IMR-90 (cell line): ENCODE results near the gene CLIC2. TPM values are rescaled to one million over a fixed set of nuclear protein-coding genes. Genes with fewer than 3 reads are reported as not detected.

Experiments used
- ATAC-seq: fragments of 200-7000 bp; cut with Tn5 transposase; 2 replicates; pipeline ENCODE4 v1.9.1; 2020; ENCODE audit warnings: low read depth, mild to moderate bottlenecking, moderate library complexity
- BruUV-seq: library from RNA; stranded (reverse); fragments of 400-500 nt; replicated peaks from 2 replicates; lab custom pipeline; 2021; lab: Mats Ljungman, UMichigan
- CTCF ChIA-PET: fragments of 300-600 bp; formaldehyde crosslinking; extraction: SDS; loops from one replicate; lab custom pipeline; 2021; ENCODE audit warnings: antibody characterized with exemption; lab: Yijun Ruan, JAX
- POLR2A ChIA-PET: fragments of 300-600 bp; sonication (Branson Sonifier 250); formaldehyde crosslinking; loops from one replicate; lab custom pipeline; 2022; ENCODE audit warnings: antibody characterized with exemption; ENCODE audit not compliant: unreplicated experiment; lab: Charles Lee
- DNase-seq: peaks from one replicate; pipeline ENCODE4 v3.0.0; 2013
- H2AFZ ChIP-seq: replicated peaks from 2 replicates; pipeline ENCODE3; 2013; ENCODE audit warnings: low read length, mild to moderate bottlenecking; ENCODE audit not compliant: poor library complexity
- H2AK5ac ChIP-seq: 2 replicates; pipeline ENCODE4 v1.6.1; 2013; ENCODE audit warnings: low read depth, low read length, inconsistent platforms
- H2AK9ac ChIP-seq: replicated peaks from 2 replicates; pipeline ENCODE3; 2013; ENCODE audit warnings: mild to moderate bottlenecking, low read depth, low read length, moderate library complexity; ENCODE audit not compliant: poor library complexity
- H2BK120ac ChIP-seq: 2 replicates; pipeline ENCODE4 v1.6.1; 2013; ENCODE audit warnings: low read depth, low read length, inconsistent platforms
- H2BK15ac ChIP-seq: 3 replicates; pipeline ENCODE4 v1.6.1; 2013; ENCODE audit warnings: low read depth, low read length, inconsistent platforms
- H2BK20ac ChIP-seq: 2 replicates; pipeline ENCODE4 v1.6.1; 2013; ENCODE audit warnings: low read depth, mild to moderate bottlenecking, inconsistent platforms, low read length, moderate library complexity
- H2BK5ac ChIP-seq: 2 replicates; pipeline ENCODE4 v1.6.1; 2013; ENCODE audit warnings: mild to moderate bottlenecking, low read depth, low read length, inconsistent platforms; ENCODE audit not compliant: poor library complexity, severe bottlenecking
- H3K14ac ChIP-seq: replicated peaks from 2 replicates; pipeline ENCODE4 v1.6.1; 2013; ENCODE audit warnings: low read depth, low read length, inconsistent platforms
- H3K18ac ChIP-seq: 2 replicates; pipeline ENCODE4 v1.6.1; 2013; ENCODE audit warnings: low read depth, low read length, control low read depth
- H3K23ac ChIP-seq: 2 replicates; pipeline ENCODE4 v1.6.1; 2013; ENCODE audit warnings: low read depth, low read length, inconsistent platforms
- H3K27ac ChIP-seq: 2 replicates; pipeline ENCODE4 v1.5.1; 2013; ENCODE audit warnings: mild to moderate bottlenecking, control low read depth, low read length; ENCODE audit not compliant: insufficient read depth
- H3K27me3 ChIP-seq: 2 replicates; pipeline ENCODE4 v1.6.1; 2013; ENCODE audit warnings: low read length; ENCODE audit not compliant: control insufficient read depth, insufficient read depth
- H3K36me3 ChIP-seq: 2 replicates; pipeline ENCODE4 v1.6.1; 2013; ENCODE audit warnings: low read length, mixed read lengths; ENCODE audit not compliant: control insufficient read depth, insufficient read depth
- H3K4ac ChIP-seq: 2 replicates; pipeline ENCODE4 v1.6.1; 2013; ENCODE audit warnings: low read depth, low read length, inconsistent platforms
- H3K4me1 ChIP-seq: 2 replicates; pipeline ENCODE4 v1.6.1; 2013; ENCODE audit warnings: low read length, mixed read lengths; ENCODE audit not compliant: control insufficient read depth, insufficient read depth
- H3K4me2 ChIP-seq: 2 replicates; pipeline ENCODE4 v1.6.1; 2013; ENCODE audit warnings: low read depth, mild to moderate bottlenecking, control low read depth, low read length, moderate library complexity
- H3K4me3 ChIP-seq: 2 replicates; pipeline ENCODE4 v1.5.1; 2013; ENCODE audit warnings: low read depth, mild to moderate bottlenecking, control low read depth, low read length, moderate library complexity; ENCODE audit not compliant: insufficient read depth
- H3K56ac ChIP-seq: 2 replicates; pipeline ENCODE4 v1.6.1; 2013; ENCODE audit warnings: low read length, inconsistent platforms; ENCODE audit not compliant: insufficient read depth; ENCODE audit errors: extremely low read depth
- H3K79me1 ChIP-seq, 2 experiments: 2 replicates each; pipeline ENCODE4 v1.6.1; 2013; ENCODE audit warnings: low read length in 2 of 2, inconsistent platforms in 1 of 2, low read depth in 1 of 2
- H3K9ac ChIP-seq: 2 replicates; pipeline ENCODE4 v1.6.1; 2013; ENCODE audit warnings: low read depth, low read length, control low read depth
- H3K9me1 ChIP-seq: 2 replicates; pipeline ENCODE4 v1.6.1; 2013; ENCODE audit warnings: low read length, inconsistent platforms; ENCODE audit not compliant: insufficient read depth
- H3K9me3 ChIP-seq: 2 replicates; pipeline ENCODE4 v1.6.1; 2013; ENCODE audit warnings: low read length; ENCODE audit not compliant: control insufficient read depth, insufficient read depth
- H4K20me1 ChIP-seq: 2 replicates; pipeline ENCODE4 v1.6.1; 2013; ENCODE audit warnings: low read length, inconsistent platforms; ENCODE audit not compliant: insufficient read depth
- H4K5ac ChIP-seq: 2 replicates; pipeline ENCODE4 v1.6.1; 2013; ENCODE audit warnings: mild to moderate bottlenecking, low read depth, low read length, control low read depth
- H4K8ac ChIP-seq, 2 experiments: 2 replicates each; pipeline ENCODE4 v1.6.1; 2013; ENCODE audit warnings: low read depth in 2 of 2, low read length in 2 of 2, control low read depth in 1 of 2, inconsistent platforms in 1 of 2
- H4K91ac ChIP-seq: 2 replicates; pipeline ENCODE4 v1.6.1; 2013; ENCODE audit warnings: low read depth, low read length, inconsistent platforms; ENCODE audit not compliant: insufficient read depth
- BHLHE40 ChIP-seq: fragments of 150-350 bp; IDR thresholded peaks from 2 replicates; pipeline ENCODE4 v1.6.1; 2016; ENCODE audit warnings: mild to moderate bottlenecking, low read depth, low read length
- CEBPB ChIP-seq: IDR thresholded peaks from 2 replicates; pipeline ENCODE4 v1.6.1; 2012; ENCODE audit warnings: low read depth, low read length, improper control_type of control experiment
- CTCF ChIP-seq: conservative IDR thresholded peaks from 2 replicates; pipeline ENCODE4 v1.5.1; 2012; ENCODE audit warnings: mild to moderate bottlenecking, low read depth, low read length, improper control_type of control experiment
- ELK1 ChIP-seq: fragments of 150-350 bp; IDR thresholded peaks from 2 replicates; pipeline ENCODE4 v1.6.1; 2016; ENCODE audit warnings: low read depth, mild to moderate bottlenecking, low read length, moderate library complexity, borderline replicate concordance
- FOS ChIP-seq: fragments of 150-350 bp; IDR thresholded peaks from 2 replicates; pipeline ENCODE4 v1.6.1; 2016; ENCODE audit warnings: low read depth, low read length
- MAFK ChIP-seq: IDR thresholded peaks from 2 replicates; pipeline ENCODE4 v1.6.1; 2012; ENCODE audit warnings: low read depth, low read length, improper control_type of control experiment
- MAZ ChIP-seq: IDR thresholded peaks from 2 replicates; pipeline ENCODE4 v1.6.1; 2012; ENCODE audit warnings: low read depth, mild to moderate bottlenecking, low read length, improper control_type of control experiment, moderate library complexity, borderline replicate concordance
- MXI1 ChIP-seq: IDR thresholded peaks from 2 replicates; pipeline ENCODE4 v1.6.1; 2012; ENCODE audit warnings: low read depth, mild to moderate bottlenecking, low read length, moderate library complexity, borderline replicate concordance
- NFE2L2 ChIP-seq: fragments of 150-350 bp; IDR thresholded peaks from 2 replicates; pipeline ENCODE4 v1.6.1; 2016; ENCODE audit warnings: low read depth, mild to moderate bottlenecking, low read length
- POLR2A ChIP-seq: IDR thresholded peaks from 2 replicates; pipeline ENCODE4 v1.6.1; 2012; ENCODE audit warnings: mild to moderate bottlenecking, low read depth, low read length
- RAD21 ChIP-seq: IDR thresholded peaks from 2 replicates; pipeline ENCODE4 v1.6.1; 2012; ENCODE audit warnings: low read length, improper control_type of control experiment
- RCOR1 ChIP-seq: IDR thresholded peaks from 2 replicates; pipeline ENCODE4 v1.6.1; 2012; ENCODE audit warnings: mild to moderate bottlenecking, low read length, improper control_type of control experiment; ENCODE audit not compliant: insufficient replicate concordance
- RFX5 ChIP-seq: IDR thresholded peaks from 2 replicates; pipeline ENCODE4 v1.8.0; 2012; ENCODE audit warnings: low read depth, mild to moderate bottlenecking, low read length, moderate library complexity
- SMC3 ChIP-seq: fragments of 150-350 bp; IDR thresholded peaks from 2 replicates; pipeline ENCODE4 v1.6.1; 2016; ENCODE audit warnings: low read depth, mild to moderate bottlenecking, antibody characterized with exemption, low read length, moderate library complexity
- USF2 ChIP-seq: fragments of 150-350 bp; IDR thresholded peaks from 2 replicates; pipeline ENCODE4 v1.6.1; 2017; ENCODE audit warnings: mild to moderate bottlenecking, antibody characterized with exemption, low read length, low read depth
- WGBS, 2 experiments: methylation state at CpG; one replicate each; pipeline versions ENCODE4 v1.1.5 to v1.1.7; 2013; ENCODE audit warnings: missing lambda C conversion rate in 2 of 2; ENCODE audit not compliant: insufficient read length in 1 of 2; ENCODE audit errors: extremely low coverage in 2 of 2; 5-methylcytosine and 5-hydroxymethylcytosine counted together
- dilution Hi-C: fragments of 300-500 bp; cut with HindIII; formaldehyde crosslinking; loops from one replicate; pipeline ENCODE4 v1.14.3; 2018; ENCODE audit warnings: low sequenced_read_pairs; ENCODE audit not compliant: unreplicated experiment
- in situ Hi-C: fragments of 300-500 bp; cut with MboI; formaldehyde crosslinking; loops from 3 replicates; pipeline ENCODE4 v1.14.3; 2019; ENCODE audit warnings: low sequenced_read_pairs, inconsistent platforms, mixed read lengths
- intact Hi-C: fragments of 100-400 bp; cut with micrococcal nuclease; formaldehyde crosslinking; loops from 2 replicates; pipeline ENCODE4 v1.10.0; 2022
- polyA plus RNA-seq, 3 experiments: library from polyadenylated mRNA; depleted of rRNA; stranded (reverse); fragments of >200 nt; gene quantifications; 2 replicates each; pipeline ENCODE4 v1.2.3, GENCODE V29; 2012; ENCODE audit warnings: low replicate concordance in 1 of 3
- total RNA-seq: library from RNA; depleted of rRNA; stranded (reverse); fragments of >200 nt; gene quantifications from 2 replicates; pipeline ENCODE4 v1.2.3, GENCODE V29; 2012

CLIC2 gene
- total and polyA plus RNA-seq, 2 of the 4 experiments (the other 2 are of a cell fraction), result 0.07 to 0.18 TPM

GRCh38 chrX:155263854-155264628, 70.4 kb downstream of the CLIC2 start, which contains the start of gene RAB39B:
RAB39B (minus strand) TSS chrX:155264491; CDS start chrX:155264288, 203 bp downstream.
- H2BK20ac ChIP-seq, result no peak within 1 kb of the TSS
- H3K23ac ChIP-seq, result no peak within 1 kb of the TSS
- no peak within 1 kb of the TSS for H2BK15ac ChIP-seq
- H3K4me2 ChIP-seq, result no peak within 1 kb of the TSS
- WGBS, 2 experiments, result 26% methylated on average over 15 of the region's 58 CpGs; no CpG with 5 or more reads in 1 of the 2 experiments
- H3K36me3 ChIP-seq, result no peaks in the 10 kb centered on the region
- in situ Hi-C loops, result no loop called here
- H4K5ac ChIP-seq, result no peak within 1 kb of the TSS
- intact Hi-C loops, result no loop called here
- no peaks in the 10 kb centered on the region for H3K9me1 ChIP-seq
- H3K27ac ChIP-seq, result no peak within 1 kb of the TSS
- H2AK5ac ChIP-seq, result no peak within 1 kb of the TSS
- no peaks in the 10 kb centered on the region for H4K20me1 ChIP-seq
- H2AFZ ChIP-seq, result peak within 1 kb of the TSS; percentile 72
- no peak within 1 kb of the TSS for H3K4ac ChIP-seq
- no peaks in the 10 kb centered on the region for H3K27me3 ChIP-seq
- H3K18ac ChIP-seq, result no peak within 1 kb of the TSS
- H3K14ac ChIP-seq, result no peak within 1 kb of the TSS
- H3K9me3 ChIP-seq, result peaks cover 2% of the 10 kb centered on the region; the same call in 1 of the 2 replicates
- H3K79me1 ChIP-seq, result no peaks in the 10 kb centered on the region
- H3K4me3 ChIP-seq, result no peak within 1 kb of the TSS
- dilution Hi-C loops, result no loop called here
- ChIA-PET CTCF (no interaction called here), POLR2A (no interaction called here)
- H4K8ac ChIP-seq, result no peak within 1 kb of the TSS
- ATAC-seq (peak; percentile 97), DNase-seq (peak; percentile 68)
- no peak within 1 kb of the TSS for H2BK5ac ChIP-seq
- H3K9ac ChIP-seq, result no peak within 1 kb of the TSS
- no peaks in the 10 kb centered on the region for H3K4me1 ChIP-seq
- H3K56ac ChIP-seq, result no peak within 1 kb of the TSS
- H2AK9ac ChIP-seq, result peak within 1 kb of the TSS; percentile 85
- H4K91ac ChIP-seq, result no peak within 1 kb of the TSS
- no TSS peak for BruUV-seq
- H2BK120ac ChIP-seq, result no peak within 1 kb of the TSS
- TF ChIP-seq NFE2L2 (no peak), MXI1 (no peak), BHLHE40 (no peak), CTCF (no peak), USF2 (no peak), RAD21 (no peak), MAFK (peak; percentile 71), MAZ (no peak), RFX5 (no peak), ELK1 (no peak), CEBPB (peak; percentile 66; the same call in 1 of the 2 replicates), FOS (peak; percentile 48; the same call in 1 of the 2 replicates), POLR2A (no peak), RCOR1 (no peak), SMC3 (no peak)
